ENCODE measurements around the gene RPRD2. TPM values are rescaled to one million over a fixed set of nuclear protein-coding genes. Genes with fewer than 3 reads are reported as not detected.

RPRD2 gene
- total and polyA plus RNA-seq, 9 of the 15 experiments (the other 6 are each of a cell fraction or from before 2014, with no cell fraction given): 1.5 to 21.6 (median 7.7) TPM

DNA sequence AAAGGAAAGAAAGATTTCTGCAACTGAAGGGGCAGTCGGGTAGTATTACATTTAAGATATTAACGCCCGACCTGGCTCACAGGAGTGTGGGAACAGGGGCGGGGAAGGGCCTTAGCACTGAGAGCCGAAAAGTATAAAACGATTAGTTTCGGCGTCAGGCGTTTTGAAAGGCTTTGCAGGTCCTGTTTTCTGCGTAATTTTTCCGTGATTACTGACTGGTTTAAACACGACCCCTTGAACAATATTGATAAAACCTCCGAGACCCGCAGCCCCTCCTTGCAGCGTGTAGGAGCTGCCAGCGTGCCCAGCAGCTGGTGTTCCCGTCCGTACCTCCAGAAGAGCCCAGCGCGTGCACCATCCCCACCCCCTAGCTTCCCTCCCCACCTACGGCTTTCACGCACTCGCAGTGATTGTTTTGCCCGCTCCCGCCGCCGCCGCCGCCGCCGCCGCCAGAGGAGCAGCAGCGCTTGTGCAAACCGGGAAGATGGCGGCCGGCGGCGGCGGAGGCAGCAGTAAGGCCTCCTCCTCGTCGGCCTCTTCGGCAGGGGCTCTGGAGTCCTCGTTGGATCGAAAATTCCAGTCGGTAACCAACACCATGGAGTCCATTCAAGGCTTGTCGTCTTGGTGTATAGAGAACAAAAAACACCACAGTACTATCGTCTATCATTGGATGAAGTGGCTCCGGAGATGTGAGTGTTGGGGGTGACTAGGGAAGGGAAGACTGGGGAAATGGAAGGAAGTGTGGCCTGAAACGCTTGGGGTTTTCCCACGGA, 470 bp downstream of the RPRD2 start (continued):
- TF ChIP-seq CTCFL (IDR thresholded peaks at IDR 0.05; ENCODE audit: borderline replicate concordance, insufficient read depth, low read depth, low read length, poor library complexity, severe bottlenecking) (peak; percentile 93), POLR2H (tag; IDR thresholded peaks at IDR 0.05; ENCODE audit: low read depth) (peak; percentile 46), AFF1 (IDR thresholded peaks at IDR 0.05; ENCODE audit: low read depth in 1 of 2, partially characterized antibody in 2 of 2) (peak in 1 of 2 experiments; percentile 19), ZNF778 (CRISPR knock-in tag; IDR thresholded peaks at IDR 0.05) (no peak), CREBBP (IDR thresholded peaks at IDR 0.05; ENCODE audit: low read depth, low read length) (no peak), SIN3A (IDR thresholded peaks at IDR 0.05; ENCODE audit: borderline replicate concordance in 2 of 2, control insufficient read depth in 1 of 2, low read depth in 2 of 2, low read length in 2 of 2) (no peak), ZNF512 (tag; IDR thresholded peaks at IDR 0.05) (no peak), RB1 (IDR thresholded peaks at IDR 0.05; ENCODE audit: low read depth) (peak; percentile 66; the same call in 1 of the 2 replicates), SMAD4 (CRISPR knock-in tag; conservative IDR thresholded peaks at IDR 0.05) (peak; percentile 56; the same call in 1 of the 2 replicates)
- TF ChIP-seq, protein P1, sequence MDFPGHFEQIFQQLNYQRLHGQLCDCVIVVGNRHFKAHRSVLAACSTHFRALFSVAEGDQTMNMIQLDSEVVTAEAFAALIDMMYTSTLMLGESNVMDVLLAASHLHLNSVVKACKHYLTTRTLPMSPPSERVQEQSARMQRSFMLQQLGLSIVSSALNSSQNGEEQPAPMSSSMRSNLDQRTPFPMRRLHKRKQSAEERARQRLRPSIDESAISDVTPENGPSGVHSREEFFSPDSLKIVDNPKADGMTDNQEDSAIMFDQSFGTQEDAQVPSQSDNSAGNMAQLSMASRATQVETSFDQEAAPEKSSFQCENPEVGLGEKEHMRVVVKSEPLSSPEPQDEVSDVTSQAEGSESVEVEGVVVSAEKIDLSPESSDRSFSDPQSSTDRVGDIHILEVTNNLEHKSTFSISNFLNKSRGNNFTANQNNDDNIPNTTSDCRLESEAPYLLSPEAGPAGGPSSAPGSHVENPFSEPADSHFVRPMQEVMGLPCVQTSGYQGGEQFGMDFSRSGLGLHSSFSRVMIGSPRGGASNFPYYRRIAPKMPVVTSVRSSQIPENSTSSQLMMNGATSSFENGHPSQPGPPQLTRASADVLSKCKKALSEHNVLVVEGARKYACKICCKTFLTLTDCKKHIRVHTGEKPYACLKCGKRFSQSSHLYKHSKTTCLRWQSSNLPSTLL (IDR thresholded peaks at IDR 0.05): no peak
